Measurements from ENCODE around the gene ZNF621. TPM values are rescaled to one million over a fixed set of nuclear protein-coding genes. Genes with fewer than 3 reads are reported as not detected.

ZNF621 gene
- total RNA-seq, 1 donor from 2014 or later: 29.5 TPM

DNA sequence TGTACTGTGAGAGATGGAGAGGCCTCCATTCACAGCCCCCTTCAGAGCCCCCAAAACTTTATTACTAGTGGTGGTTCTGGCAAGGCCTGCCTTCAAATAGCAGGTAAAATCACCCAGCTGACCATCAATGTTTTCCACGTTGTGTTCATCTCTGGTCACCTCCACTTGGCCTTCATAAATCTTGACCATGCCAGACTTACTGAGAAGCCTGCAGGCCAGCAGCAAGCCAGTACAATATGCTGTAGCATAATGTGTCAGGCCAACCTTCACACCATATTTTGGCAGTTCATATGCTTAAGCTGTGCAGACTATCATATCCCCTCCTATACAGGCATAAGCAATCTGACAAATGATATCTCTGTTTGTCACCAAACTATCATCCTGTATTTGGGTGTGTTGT, 62.1 kb downstream of the ZNF621 start:
- Mint-ChIP-seq H3K4me1 (peaks cover 37% of the 10 kb centered on the region), H3K9me3 (no peaks in the 10 kb centered on the region)
- TF ChIP-seq CTCF (conservative IDR thresholded peaks at IDR 0.05): no peak

GRCh38 chr3:40588406-40588805, 63.6 kb downstream of the ZNF621 start:
- Mint-ChIP-seq H3K36me3 (ENCODE audit: low read depth) (no peaks in the 10 kb centered on the region), H3K27me3 (ENCODE audit: low read depth) (no peaks in the 10 kb centered on the region), H3K4me1 (peaks cover 26% of the 10 kb centered on the region), H3K9me3 (no peaks in the 10 kb centered on the region), H3K4me3 (no peak overlapping the region), H3K27ac (ENCODE audit: unreplicated experiment) (no peak overlapping the region)
- no peak for TF ChIP-seq CTCF (conservative IDR thresholded peaks at IDR 0.05)
- no peak for DNase-seq (ENCODE audit: low read depth, low spot score)

More for the DNA sequence above, 62.1 kb downstream of the ZNF621 start:
- H3K4me3 Mint-ChIP-seq: no peak overlapping the region
- no peak for DNase-seq (ENCODE audit: low read depth, low spot score)
- H3K27ac Mint-ChIP-seq (ENCODE audit: unreplicated experiment): no peak overlapping the region
- no peaks in the 10 kb centered on the region for H3K27me3 Mint-ChIP-seq (ENCODE audit: low read depth)
- no peaks in the 10 kb centered on the region for H3K36me3 Mint-ChIP-seq (ENCODE audit: low read depth)

Other genes with a start within 250 kb of the ZNF621 start
- 85.6 and 91.3 TPM in 2 replicates for gene EIF1B, start 215.3 kb upstream of the ZNF621 start, total RNA-seq
- not detected in 2 replicates for gene ENTPD3, start 137.8 kb upstream of the ZNF621 start, total RNA-seq
- gene RPL14, start 67.6 kb upstream of the ZNF621 start, total RNA-seq: 1,863 and 1,936 TPM in 2 replicates
- 5.4 and 5.9 TPM in 2 replicates for gene ZNF619, start 47.8 kb upstream of the ZNF621 start, total RNA-seq
- gene ZNF620, start 18.9 kb upstream of the ZNF621 start, total RNA-seq: 22.0 and 24.0 TPM in 2 replicates

Data from neural crest cell (in vitro differentiated cells).